T47D (cell line): ENCODE results near the gene NRP1.
"Not testable (repeated sequence)": the region's sequence is repeated elsewhere in the genome, so short reads cannot be mapped to it uniquely, and the experiment has no call there.

Experiments used
- DNase-seq, 2 experiments: peaks; one replicate each; pipeline versions ENCODE4 v3.0.0 to v3.0.0-alpha.2; 2011 to 2012; ENCODE audit warnings: low read depth in 1 of 2, low spot score in 1 of 2
- JUND ChIP-seq: IDR thresholded peaks from 2 replicates; pipeline ENCODE4 v1.6.1; 2012; ENCODE audit warnings: low read depth
- in situ Hi-C: cut with HindIII; loops from 2 replicates; pipeline ENCODE4 v1.10.0; 2016; ENCODE audit warnings: low sequenced_read_pairs, low pct_unique_long_range_greater_than_20kb

The NRP1 gene

DNA sequence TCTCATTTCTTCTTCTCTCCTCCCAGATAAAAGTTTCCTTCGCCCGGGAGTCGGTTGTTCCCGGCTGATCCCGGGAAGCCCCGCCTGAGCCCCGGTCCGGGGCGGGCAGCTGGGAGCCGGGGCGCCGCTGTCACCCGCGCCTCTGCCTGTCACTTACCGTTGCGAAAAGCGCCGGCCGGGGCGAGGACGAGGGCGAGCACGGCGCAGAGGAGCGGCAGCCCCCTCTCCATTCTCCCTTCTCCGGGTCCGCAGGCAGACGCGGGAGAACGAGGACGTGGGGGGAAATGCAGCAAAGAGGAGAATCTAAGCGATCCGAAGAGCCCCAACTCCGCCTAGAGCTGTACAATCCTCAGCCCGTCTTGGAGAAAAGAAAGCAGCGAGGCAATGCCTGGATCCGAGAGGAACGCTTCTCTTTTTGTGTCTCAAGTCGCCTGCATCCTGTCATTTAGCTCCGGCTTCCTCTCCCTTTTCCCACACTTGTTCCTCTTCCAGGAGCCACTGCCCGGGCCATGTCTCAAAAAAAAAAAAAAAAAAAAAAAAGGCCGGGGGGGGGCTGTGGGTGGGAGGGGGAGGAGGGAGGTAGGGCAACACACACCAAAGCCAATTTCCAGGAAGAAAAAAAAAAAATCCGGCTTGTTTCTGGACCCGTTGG, at the start of gene NRP1:
Gene NRP1, minus strand, starts transcription at position 515 of the 652 bp plus-strand sequence. Its CDS starts 285 bp downstream, at position 230.
- TF ChIP-seq JUND, result no peak
- in situ Hi-C loops, result no loop called here
- peak; percentile 15 to 44 for DNase-seq

DNA sequence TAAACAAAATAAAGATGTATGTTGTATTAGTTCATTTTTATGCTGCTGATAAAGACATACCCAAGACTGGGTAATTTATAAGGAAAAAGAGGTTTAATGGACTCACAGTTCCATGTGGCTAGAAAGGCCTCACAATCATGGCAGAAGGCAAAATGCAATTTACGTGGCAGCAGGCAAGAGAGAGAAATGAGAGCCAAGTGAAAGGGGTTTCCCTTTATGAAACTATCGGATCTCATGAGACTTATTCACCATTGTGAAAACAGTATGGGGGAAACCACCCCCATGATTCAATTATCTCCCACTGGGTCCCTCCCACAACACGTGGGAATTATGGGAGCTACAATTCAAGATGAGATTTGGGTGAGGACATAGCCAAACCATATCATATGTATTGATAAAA, 49.7 kb upstream of the NRP1 start:
- DNase-seq, in situ Hi-C loops: not testable (repeated sequence)

DNA sequence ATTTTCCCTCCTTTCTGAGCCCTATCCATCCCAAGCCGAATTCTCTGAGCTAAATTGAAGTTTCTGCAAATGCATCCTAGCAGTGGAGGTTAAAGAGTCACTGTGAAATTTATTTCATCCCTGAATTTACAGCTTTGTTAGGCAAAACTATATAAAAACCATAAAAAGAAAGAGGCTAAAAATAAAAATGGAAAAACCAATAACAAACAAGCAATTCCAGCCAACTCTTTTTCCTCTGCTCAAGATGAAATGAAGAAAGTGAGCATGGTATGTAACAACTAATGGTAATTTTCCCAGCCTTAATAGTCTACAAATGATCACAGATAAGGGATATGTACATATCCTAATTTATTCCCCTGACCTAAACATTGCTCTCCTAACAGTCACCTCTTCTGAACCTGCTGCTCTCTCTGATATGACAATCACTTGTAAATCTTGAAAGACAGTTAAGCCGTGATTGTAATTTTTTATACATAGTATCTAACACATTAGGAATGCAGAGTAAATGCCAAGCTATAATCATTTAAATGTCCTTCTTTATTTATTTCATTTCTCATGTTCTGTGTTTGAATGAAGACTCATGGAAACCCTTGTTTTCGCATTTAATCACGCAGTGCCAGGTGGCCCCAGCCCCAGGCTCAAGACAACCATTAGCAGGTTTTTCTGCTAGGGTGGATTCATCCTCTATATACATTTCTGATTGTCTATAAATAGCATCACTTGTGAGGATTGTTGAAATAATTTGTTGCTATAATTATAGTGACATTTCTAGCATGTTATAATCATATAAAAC, 48.6 kb upstream of the NRP1 start:
- in situ Hi-C loops, result no loop called here
- no peak for DNase-seq
- no peak for TF ChIP-seq JUND

DNA sequence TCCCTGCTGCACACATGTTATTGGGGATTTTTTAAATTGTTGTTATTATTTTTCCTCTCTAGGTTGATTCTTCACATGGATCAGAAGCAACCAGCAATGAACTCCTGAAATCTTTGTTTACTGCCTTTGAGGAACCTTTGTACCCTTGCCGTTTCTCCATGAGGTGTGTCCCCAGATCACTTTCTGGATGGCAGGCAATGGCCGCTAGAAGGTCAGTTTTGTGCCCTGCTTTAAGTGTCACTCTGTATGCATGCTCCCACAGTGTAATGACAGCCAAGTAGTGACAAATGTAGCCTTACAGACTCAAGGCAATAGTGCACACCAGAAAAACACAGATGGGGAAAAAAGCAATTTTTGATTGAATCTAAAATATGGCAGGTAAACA, 47.7 kb upstream of the NRP1 start:
- no peak for TF ChIP-seq JUND
- DNase-seq, result no peak
- in situ Hi-C loops, result no loop called here

DNA sequence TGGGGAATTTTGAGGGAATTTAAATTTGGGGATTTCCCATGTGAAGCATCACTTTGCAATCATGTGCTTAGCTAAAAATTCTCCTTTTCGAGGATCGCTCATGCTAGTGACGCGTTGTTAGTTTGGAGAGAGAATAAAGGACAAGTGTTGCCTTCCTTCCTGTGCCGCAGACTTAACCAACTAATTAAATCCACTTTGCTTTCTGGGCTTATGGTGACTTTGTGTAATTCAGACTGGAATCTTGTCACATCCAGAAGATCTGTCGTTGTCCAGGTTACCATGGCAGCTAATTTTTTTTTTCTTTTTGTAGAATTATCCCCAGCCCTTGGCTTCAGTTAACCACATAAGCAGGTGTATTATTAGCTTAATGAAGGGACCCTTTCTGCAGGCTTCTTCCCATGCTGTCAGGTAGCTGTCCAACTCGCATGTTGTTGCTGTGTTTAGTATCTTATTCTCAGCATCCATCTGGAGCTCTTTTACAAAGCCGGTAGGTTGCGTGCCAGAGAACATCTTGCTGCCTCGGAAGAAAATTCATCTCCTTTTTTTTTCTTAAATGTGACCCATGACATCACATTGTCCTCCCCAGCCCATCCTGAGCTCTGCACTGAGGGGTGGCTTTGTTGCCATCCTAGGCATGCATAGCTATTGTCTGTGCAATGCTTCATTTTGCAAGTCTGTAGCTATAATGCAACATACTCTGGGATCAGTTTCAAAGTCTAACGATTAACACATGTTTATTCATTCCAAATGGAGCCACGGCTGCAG, 47.2 kb upstream of the NRP1 start:
- no peak for DNase-seq
- in situ Hi-C loops, result no loop called here
- no peak for TF ChIP-seq JUND

DNA sequence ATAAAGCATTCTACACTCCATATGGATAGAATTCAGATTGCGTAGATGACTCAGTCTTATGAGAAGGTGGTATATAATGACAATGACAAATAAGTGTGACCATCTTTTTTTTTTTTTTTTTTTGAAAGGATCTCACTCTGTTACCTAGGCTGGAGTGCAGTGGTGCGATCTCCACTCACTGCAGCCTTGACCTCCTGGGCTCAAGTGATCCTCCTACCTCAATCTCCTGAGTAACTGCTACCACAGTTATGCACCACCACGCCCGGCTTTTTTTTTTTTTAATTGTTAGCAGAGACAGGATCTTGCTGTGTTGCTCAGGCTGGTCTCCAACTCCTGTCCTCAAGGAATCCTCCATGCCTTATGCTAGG, 43.2 kb upstream of the NRP1 start:
- TF ChIP-seq JUND, result no peak
- no peak for DNase-seq

DNA sequence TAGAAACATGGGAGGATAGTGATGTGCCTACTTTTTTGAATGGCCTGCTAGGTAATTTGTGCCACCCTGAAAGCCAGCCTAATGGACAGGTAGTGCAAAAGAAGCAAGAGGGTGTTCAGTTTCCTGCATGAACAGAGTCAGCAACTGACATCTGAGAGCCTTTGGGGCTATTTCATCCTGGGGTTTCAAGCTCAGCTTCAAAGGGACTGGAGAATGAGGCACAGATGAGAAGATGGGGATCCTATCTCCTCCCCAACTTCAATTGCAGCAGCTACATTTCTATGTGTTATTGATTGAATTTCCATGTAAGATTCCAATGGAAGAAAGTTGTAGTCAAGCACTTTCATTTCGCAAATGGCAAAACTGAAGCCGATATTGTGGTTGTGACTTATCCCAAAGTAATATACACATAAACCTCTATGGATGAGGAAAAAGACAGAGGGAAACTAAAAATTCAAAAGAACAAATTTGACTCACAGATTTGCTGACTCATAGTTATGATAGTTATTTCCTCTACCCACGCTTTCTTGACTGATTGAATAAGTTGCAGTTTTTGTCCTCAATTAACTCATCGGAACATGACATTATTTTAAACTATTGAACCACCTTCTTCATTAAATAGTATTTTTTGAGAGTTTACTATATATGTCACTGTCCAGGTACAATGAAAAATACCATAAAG, 42.6 kb upstream of the NRP1 start:
- DNase-seq, result no peak
- in situ Hi-C loops, result no loop called here
- no peak for TF ChIP-seq JUND

More for the DNA sequence above, 43.2 kb upstream of the NRP1 start:
- in situ Hi-C loops, result no loop called here

DNA sequence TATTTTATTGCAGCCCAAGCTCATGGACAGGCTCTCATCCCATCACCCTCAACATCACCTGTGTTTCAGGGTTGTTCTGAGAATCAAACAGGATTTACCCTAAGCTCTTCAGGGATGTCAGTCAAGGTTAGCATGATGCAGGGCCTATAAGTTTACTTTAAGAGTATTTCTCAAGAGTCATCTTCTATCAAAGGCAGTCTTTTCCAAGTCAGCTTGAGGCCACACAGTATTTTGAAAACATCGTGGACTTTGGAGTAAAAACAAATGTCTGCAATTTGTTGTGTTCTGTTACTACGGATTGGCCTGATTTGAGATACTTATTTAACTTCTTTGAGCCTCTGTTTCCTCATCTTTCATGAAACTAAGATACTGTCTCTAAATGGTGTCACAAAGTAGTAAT, 42.0 kb upstream of the NRP1 start:
- no peak for DNase-seq
- TF ChIP-seq JUND, result no peak
- in situ Hi-C loops, result no loop called here

DNA sequence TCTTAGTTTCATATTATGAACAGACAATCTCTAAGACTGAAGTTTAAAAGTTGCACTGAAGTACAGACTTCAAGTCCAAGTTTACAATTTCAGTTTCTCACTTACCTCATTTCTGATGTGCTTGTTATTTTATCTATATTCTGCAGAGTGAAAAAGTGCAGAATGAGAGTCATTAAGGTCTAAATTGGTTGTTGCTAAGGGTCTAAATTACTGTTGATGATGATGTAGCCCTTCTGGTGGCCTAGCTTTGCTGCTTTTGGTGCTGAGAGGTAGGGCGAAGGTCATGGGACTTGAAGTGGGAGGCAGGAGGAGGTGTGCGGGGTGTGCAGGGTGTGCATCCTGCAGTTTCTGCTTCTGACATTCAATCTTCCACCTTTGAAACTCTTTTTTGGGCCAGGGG, 38.8 kb upstream of the NRP1 start:
- no peak for TF ChIP-seq JUND
- in situ Hi-C loops, result no loop called here
- no peak for DNase-seq

DNA sequence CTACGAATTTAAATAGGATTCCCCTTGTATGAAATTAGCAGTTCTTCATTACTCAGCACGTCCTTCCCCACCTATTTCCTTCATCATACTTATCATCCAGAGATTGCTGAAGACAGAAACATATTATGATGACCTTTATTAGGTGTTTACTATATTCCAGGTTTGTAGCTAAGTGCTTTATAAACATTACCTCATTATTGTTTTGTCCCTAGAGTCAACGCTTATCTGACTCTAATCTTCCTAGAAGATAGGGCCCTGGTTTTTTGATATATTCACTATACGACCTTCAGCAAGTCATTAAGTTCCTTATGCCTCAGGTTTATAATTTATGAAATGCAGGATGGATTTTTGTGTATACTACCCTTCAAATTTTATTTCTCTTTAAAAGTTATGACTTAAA, 36.8 kb upstream of the NRP1 start:
- DNase-seq, result no peak
- no peak for TF ChIP-seq JUND
- in situ Hi-C loops, result no loop called here

DNA sequence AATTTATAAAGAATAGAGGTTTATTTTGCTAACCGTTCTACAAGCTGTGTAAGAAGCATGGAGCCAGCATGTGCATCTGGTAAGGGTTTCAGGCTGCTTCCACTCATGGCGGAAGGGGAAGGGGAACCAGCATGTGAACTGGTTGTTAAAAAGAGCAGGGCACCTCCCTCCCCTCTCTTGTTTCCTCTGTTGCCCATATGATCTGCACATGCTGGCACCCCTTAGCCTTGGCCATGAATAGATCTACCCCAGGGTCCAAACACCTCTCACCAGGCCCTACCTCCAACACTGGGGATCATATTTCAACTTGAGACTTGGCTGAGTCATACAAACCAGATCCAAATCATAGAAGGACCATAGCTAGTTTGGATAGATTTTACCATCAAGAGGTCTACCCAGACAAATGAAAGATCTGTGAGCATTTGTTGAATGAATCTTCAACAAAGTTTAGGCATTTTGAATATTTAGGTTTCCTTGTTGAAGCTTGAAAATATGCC, 36.0 kb upstream of the NRP1 start:
- in situ Hi-C loops, result no loop called here
- DNase-seq, result no peak
- no peak for TF ChIP-seq JUND

DNA sequence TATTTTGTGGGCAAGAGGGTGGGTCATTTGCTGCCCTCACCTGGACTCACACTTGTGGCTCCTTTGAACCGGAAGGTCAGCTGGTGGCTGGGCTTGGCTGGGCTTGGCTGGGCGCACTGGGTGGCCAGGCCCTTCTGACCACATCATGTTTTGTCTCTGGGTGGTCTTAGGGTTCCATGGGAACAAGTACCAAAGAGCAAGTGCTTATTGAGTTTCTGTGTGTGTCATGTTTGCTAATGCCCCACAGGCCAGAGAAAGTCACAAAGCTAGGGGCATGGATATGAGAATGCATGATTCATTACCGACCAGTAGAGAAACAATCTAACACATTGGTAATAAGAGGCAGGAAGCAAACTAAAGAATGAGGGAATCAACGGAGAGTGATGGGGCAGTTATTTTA, 33.6 kb upstream of the NRP1 start:
- no peak for TF ChIP-seq JUND
- DNase-seq, result no peak
- in situ Hi-C loops, result no loop called here
